C4-2B (cell line): Measurements from ENCODE around the gene PAMR1.

ENCODE experiments used
- CTCF ChIP-seq: fragments of 450-650 bp; conservative IDR thresholded peaks from 2 replicates; pipeline ENCODE4 v1.5.1; 2017; ENCODE audit warnings: mild to moderate bottlenecking
- ZFX ChIP-seq: fragments of 450-650 bp; IDR thresholded peaks from 2 replicates; pipeline ENCODE4 v1.6.1; 2017

DNA sequence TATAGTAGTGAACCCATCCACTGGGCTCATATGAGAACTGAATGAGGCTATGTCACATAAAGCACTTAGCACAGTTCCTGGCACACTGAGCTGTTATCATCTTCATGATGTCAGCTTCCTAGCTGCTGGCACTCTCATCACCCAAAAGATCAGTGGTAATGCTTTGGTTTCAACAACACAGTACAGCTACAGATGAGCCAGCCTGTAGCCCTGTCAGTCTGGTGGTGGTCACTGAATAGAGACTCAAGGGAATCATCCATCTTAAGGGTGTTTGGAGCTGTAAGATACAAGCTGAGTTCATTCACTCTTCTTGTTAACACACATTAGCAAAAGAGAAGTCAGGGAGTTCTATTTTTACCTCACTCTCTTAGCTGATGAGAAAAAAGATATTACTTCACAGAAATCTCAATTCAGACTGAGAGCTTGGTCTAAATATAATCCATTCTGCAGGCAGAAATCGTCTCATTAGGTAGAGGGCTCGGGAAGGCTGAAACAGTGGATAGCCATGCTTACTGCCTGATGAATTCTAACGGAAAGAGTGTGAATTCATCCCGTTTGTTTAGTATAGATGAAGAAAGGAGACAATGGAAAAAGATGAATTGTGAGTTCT lies 99.7 kb downstream of the PAMR1 start:
- TF ChIP-seq CTCF = no peak
- TF ChIP-seq ZFX = no peak
